Measurements from ENCODE around the gene MIEF1. TPM values are rescaled to one million over a fixed set of nuclear protein-coding genes. Genes with fewer than 3 reads are reported as not detected.

MIEF1 gene
- total RNA-seq, 2 donors from 2014 or later = 16.9 to 22.7 TPM

DNA sequence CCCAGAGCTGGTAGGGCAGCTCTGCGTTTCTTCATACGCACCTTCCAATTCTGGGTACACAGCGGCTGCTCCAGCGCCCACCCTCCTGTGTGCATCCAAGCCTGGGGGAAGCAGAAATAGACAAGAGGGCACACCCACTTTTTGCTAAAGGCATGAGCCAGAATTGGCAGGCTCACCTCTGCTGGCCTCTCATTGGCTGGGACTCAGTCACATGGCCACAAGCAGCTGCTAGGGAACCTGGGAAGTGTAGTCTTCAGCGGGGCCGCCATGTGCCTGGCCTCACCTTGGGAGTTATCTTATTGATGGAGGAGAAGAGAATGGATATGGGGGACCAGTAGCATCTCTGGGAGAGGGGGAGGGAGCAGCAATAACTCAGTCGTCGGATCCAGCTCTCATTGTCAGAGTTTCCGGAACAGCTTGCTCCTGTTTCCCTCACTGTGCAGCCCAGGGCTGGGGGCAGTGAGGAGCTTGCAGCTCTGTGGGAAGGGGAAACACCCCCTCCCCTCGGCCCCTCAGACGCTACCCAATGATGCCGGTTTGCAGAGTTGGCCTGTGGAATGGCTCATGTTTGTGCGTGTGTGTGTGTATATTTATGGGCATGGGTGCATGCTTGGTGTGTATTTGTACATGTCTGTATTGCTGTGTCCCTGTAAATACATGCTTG lies 11.8 kb upstream of the MIEF1 start:
- DNase-seq (peak; percentile 51 to 62 (median 57)), ATAC-seq (peak; percentile 99)
- no peaks in the 10 kb centered on the region for H3K9me3 ChIP-seq (ENCODE audit: control insufficient read depth, low read length, poor library complexity, severe bottlenecking)
- Mint-ChIP-seq H3K27ac (no peak overlapping the region), H3K36me3 (ENCODE audit: low read depth) (no peaks in the 10 kb centered on the region), H3K27me3 (peaks cover 6% of the 10 kb centered on the region), H3K4me1 (peaks cover 14% of the 10 kb centered on the region), H3K4me3 (no peak overlapping the region)

DNA sequence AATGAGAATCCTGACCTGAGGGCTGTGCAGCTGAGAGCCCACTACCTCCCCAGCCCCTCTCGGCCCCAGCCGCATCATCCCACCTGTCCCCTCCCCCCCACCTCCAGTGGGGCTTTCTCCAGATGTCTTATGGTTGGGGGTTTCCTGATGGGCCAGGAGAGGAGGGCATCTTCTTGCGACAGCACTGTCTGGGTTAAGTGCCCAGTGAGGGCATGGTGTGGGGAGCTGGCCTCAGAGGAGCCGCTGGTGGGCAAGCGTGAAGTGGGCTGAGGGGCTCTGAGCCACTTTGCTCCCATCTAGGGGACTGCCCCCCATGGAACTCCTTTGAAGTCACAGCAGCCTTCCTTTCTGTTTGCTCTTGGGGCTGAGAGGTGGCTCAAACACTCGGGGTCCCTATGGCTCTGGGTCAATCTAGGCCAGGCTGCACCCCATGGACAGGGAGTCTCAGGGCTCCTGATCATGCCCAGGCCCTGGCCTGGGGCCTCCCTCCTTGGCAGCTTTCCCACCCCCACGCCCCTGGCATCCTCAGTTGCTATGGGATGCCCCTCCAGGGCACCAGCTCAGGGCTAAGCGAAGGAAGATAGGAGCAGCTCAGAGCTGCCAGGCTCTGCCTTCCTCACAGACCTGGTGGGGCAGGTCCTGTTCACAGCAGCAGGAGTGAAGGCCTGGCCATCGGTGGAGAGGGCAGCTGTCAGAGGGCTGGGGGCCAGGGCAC lies 11.0 kb upstream of the MIEF1 start:
- no peak for ATAC-seq
- Mint-ChIP-seq H3K36me3 (ENCODE audit: low read depth) (no peaks in the 10 kb centered on the region), H3K27me3 (peaks cover 6% of the 10 kb centered on the region), H3K4me1 (peaks cover 14% of the 10 kb centered on the region), H3K27ac (no peak overlapping the region), H3K4me3 (no peak overlapping the region)
- H3K9me3 ChIP-seq (ENCODE audit: control insufficient read depth, low read length, poor library complexity, severe bottlenecking) = no peaks in the 10 kb centered on the region
- DNase-seq = no peak

DNA sequence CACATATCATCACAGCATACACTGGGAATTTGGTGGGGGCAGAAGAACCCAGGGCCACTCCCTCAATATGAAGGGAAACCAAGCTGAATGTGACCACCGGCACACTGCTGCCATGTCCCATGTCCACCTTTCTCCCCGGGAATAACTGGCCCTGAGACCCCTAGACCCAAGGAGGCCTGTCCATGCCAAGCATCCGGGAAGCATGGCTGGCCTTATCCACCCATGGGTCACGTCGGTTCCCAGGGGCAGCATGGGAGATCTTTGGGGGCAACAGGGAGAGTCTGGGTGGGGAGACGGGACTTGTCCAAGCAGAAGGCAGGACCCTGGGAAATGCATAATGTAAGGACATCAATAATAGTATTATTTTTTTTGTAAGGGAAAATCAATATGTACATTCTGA lies 10.4 kb upstream of the MIEF1 start:
- peaks cover 6% of the 10 kb centered on the region for H3K27me3 Mint-ChIP-seq
- DNase-seq (no peak), ATAC-seq (no peak)
- no peaks in the 10 kb centered on the region for H3K36me3 Mint-ChIP-seq (ENCODE audit: low read depth)
- H3K27ac Mint-ChIP-seq = no peak overlapping the region
- H3K9me3 ChIP-seq (ENCODE audit: control insufficient read depth, low read length, poor library complexity, severe bottlenecking) = no peaks in the 10 kb centered on the region
- H3K4me3 Mint-ChIP-seq = no peak overlapping the region
- H3K4me1 Mint-ChIP-seq = peaks cover 14% of the 10 kb centered on the region

DNA sequence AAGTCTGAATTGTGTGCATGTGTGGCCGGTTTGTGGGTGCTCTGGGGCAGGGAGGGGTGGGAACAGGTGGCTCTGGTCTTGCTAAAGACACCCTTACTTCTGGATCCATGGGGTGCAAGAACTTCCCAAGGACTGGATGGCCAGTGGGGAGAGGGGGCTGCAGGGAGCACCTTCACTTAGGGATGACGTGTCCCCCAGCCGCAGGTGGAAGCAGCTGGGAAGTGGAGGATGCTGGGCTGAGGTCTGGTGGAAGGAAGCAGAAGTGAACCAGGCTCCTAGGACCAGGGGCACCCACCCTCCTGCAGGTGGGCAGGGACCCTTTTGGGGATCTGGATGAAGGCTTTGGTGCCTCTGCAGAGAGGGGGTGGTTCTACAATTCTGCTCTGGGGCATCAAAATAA lies 9.9 kb upstream of the MIEF1 start:
- ATAC-seq (no peak), DNase-seq (no peak)
- H3K4me1 Mint-ChIP-seq = peaks cover 14% of the 10 kb centered on the region
- H3K4me3 Mint-ChIP-seq = no peak overlapping the region
- no peaks in the 10 kb centered on the region for H3K9me3 ChIP-seq (ENCODE audit: control insufficient read depth, low read length, poor library complexity, severe bottlenecking)
- no peak overlapping the region for H3K27ac Mint-ChIP-seq
- H3K27me3 Mint-ChIP-seq = peaks cover 6% of the 10 kb centered on the region
- no peaks in the 10 kb centered on the region for H3K36me3 Mint-ChIP-seq (ENCODE audit: low read depth)

DNA sequence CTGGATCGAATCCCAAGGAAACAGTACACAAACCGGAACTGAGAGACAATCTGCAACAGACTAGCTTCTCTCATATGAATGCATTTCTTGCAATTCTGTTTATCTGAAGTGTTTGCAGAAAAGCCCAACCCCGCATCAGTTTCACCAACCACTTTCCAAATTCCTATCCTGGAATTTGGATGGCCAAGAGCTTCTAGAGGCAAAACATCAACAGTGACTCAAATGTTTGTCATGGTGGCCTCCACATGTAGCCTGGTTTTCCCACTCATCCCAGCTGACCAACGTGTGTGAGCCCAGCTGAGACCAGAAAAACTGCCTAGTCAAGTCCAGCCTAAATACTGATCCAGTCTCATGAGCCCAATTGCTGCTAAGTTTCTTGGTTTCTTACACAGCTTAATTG lies 8.3 kb upstream of the MIEF1 start:
- Mint-ChIP-seq H3K36me3 (ENCODE audit: low read depth) (no peaks in the 10 kb centered on the region), H3K27me3 (peaks cover 6% of the 10 kb centered on the region), H3K27ac (no peak overlapping the region), H3K4me1 (peaks cover 14% of the 10 kb centered on the region), H3K4me3 (no peak overlapping the region)
- H3K9me3 ChIP-seq (ENCODE audit: control insufficient read depth, low read length, poor library complexity, severe bottlenecking) = no peaks in the 10 kb centered on the region
- DNase-seq (no peak), ATAC-seq (no peak)

DNA sequence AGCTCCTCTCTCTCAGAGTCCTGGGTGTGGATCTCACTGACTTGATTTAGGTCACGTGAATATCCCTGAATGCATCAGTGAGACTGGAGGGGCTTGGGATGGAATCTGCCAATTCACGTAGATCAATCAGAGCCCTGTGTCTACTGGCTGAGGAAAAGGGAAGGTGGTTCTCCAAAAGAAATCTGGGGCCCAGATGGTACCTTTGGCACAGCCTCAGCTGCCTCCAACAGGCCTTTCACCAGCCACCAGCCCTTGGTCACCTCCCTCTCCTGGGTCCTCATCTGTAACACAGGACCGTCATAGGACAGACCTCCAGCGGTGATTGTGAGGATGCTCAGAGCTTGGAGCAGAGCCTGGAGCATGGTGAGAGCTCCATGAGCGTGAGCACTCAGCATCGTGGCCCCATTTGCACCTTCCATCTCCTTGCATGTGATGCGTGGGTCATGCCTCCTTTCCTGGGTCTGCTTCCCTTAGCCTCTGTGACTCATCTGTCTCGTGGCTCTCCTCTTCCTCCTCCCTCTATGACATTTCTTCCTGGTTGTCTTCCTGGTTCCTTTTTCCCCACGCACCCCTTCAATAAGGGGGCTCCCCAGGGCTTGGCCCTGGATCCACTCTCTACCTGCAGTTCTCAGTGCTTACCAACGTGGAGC lies 7.5 kb upstream of the MIEF1 start:
- Mint-ChIP-seq H3K4me1 (peaks cover 14% of the 10 kb centered on the region), H3K27ac (peak overlapping the region; percentile 51), H3K4me3 (peak overlapping the region; percentile 12), H3K36me3 (ENCODE audit: low read depth) (no peaks in the 10 kb centered on the region), H3K27me3 (peaks cover 6% of the 10 kb centered on the region)
- H3K9me3 ChIP-seq (ENCODE audit: control insufficient read depth, low read length, poor library complexity, severe bottlenecking) = no peaks in the 10 kb centered on the region
- no peak for DNase-seq
- ATAC-seq = no peak

DNA sequence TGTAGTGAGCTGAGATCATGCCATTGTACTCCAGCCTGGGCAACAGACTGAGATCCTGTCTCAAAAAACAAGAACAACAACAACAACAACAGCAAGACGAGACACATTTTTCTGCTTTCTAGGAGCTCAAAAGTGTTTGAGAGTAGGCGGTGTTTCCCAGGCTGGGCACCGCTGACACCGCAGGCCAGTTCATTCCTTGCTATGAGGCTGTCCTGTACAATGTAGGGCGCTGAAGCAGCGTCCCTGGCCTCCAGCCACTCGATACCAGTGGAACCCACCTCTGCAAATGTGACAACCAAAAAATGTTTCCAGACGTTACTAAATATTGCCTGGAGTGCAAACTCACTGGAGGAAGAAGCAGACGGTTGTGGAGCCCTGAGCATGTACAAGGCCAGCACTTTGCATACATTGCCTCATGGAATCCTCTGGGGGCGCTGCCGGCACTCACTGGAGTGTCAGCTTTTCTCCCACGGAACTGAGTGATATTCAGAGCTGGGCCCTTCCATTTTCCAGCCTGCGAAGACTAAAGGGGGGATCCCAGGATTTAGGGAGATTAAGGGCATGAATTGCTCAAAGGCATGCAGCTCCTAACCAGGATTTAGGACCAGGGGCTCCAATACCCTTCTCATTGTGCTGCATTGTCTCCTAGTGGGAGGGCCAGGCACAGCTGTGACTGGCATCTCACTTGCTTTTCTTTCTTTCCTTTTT lies 5.8 kb upstream of the MIEF1 start:
- H3K9me3 ChIP-seq (ENCODE audit: control insufficient read depth, low read length, poor library complexity, severe bottlenecking) = no peaks in the 10 kb centered on the region
- H3K27me3 Mint-ChIP-seq = peaks cover 6% of the 10 kb centered on the region
- DNase-seq (peak in 1 of 3 donors; percentile 38), ATAC-seq (peak; percentile 77)
- no peak overlapping the region for H3K4me3 Mint-ChIP-seq
- no peak overlapping the region for H3K27ac Mint-ChIP-seq
- peaks cover 10% of the 10 kb centered on the region for H3K4me1 Mint-ChIP-seq
- H3K36me3 Mint-ChIP-seq (ENCODE audit: low read depth) = no peaks in the 10 kb centered on the region

DNA sequence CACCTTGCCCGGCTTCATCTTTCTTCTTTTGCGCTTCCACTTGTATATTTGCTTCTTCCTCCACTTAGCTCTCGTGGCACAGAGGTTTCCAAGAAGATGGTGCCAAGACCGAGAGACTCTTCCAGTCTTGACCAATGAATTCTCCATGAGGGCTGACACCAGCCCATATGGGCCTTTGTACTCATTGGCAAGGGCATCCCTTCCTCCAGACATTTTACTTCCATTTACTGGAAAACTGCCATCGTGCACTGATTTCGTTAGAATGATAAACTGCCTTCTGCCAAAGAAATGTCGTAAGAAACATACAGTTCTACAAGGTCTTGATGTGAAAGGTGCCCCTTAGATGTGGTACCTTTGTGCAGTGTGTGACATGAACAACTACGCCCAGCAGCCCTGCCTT lies 4.7 kb upstream of the MIEF1 start:
- DNase-seq (no peak), ATAC-seq (no peak)
- Mint-ChIP-seq H3K27me3 (peaks cover 6% of the 10 kb centered on the region), H3K27ac (no peak overlapping the region), H3K36me3 (ENCODE audit: low read depth) (peaks cover 2% of the 10 kb centered on the region), H3K4me3 (no peak overlapping the region), H3K4me1 (peaks cover 18% of the 10 kb centered on the region)
- no peaks in the 10 kb centered on the region for H3K9me3 ChIP-seq (ENCODE audit: control insufficient read depth, low read length, poor library complexity, severe bottlenecking)

DNA sequence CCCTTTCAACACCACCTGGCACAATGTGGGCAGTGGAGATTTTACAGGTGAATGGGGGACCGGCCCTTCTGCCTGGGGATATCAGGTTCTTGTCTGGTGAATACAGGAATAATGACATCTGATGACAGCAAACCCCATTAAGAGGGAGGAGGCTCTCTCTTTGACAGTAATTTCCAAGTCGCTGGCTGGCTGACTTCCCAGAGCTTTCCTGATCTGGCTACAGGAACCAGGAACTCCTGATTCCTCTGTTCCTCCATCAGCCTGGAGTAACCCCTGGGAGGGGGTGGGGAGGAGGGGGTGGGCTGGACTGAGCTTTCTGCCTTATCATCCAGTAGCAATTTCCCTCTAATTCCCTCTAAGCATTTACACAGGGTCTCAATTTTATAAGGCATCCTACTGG lies 3.7 kb upstream of the MIEF1 start:
- H3K4me1 Mint-ChIP-seq = peaks cover 16% of the 10 kb centered on the region
- no peaks in the 10 kb centered on the region for H3K9me3 ChIP-seq (ENCODE audit: control insufficient read depth, low read length, poor library complexity, severe bottlenecking)
- no peak for DNase-seq
- peaks cover 2% of the 10 kb centered on the region for H3K36me3 Mint-ChIP-seq (ENCODE audit: low read depth)
- H3K27ac Mint-ChIP-seq = peak overlapping the region; percentile 67
- peaks cover 1% of the 10 kb centered on the region for H3K27me3 Mint-ChIP-seq
- ATAC-seq = no peak
- H3K4me3 Mint-ChIP-seq = no peak overlapping the region

DNA sequence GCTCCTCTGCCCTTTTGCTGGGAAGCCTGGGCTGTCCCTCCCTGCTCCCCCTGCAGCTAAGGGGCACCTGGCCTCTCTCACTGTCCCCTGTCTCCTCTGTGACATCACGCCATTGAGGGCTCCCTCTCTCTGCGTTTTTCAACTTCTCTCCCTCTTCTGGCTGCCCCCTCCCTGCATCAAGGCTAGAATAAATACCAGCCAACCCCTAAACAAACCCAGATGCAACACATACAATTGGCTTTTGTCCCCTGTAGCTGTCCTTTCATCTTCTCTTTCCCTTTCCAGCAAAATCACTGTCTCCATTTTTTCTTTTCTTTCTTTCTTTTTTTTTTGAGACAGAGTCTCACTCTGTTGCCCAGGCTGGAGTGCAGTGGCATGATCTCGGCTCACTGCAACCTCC lies 3.3 kb upstream of the MIEF1 start:
- H3K4me1 Mint-ChIP-seq = peaks cover 19% of the 10 kb centered on the region
- H3K4me3 Mint-ChIP-seq = no peak overlapping the region
- DNase-seq = no peak
- no peaks in the 10 kb centered on the region for H3K27me3 Mint-ChIP-seq
- H3K36me3 Mint-ChIP-seq (ENCODE audit: low read depth) = peaks cover 2% of the 10 kb centered on the region
- H3K27ac Mint-ChIP-seq = peak overlapping the region; percentile 67
- ATAC-seq = no peak
- no peaks in the 10 kb centered on the region for H3K9me3 ChIP-seq (ENCODE audit: control insufficient read depth, low read length, poor library complexity, severe bottlenecking)

DNA sequence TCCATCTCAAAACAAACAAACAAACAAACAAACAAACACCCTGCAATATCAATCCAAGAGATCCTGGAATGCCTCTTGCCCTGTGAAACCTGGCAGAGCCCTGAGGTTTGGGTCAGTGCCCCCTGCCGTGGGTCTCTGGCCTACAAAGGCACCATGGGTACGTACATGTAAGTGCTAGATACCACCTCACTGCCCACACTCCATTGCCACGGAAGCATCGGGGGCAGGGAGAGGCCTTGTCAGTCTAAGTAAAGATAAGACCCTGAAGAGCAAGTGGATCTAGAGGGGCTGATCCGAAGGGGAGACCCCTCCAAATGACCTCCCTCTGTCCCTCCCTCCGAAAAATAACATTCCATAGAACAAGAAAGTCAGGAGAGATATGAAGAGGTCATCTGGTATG lies 2.0 kb upstream of the MIEF1 start:
- Mint-ChIP-seq H3K36me3 (ENCODE audit: low read depth) (peaks cover 2% of the 10 kb centered on the region), H3K4me1 (peaks cover 24% of the 10 kb centered on the region), H3K4me3 (no peak overlapping the region), H3K27me3 (no peaks in the 10 kb centered on the region), H3K27ac (no peak overlapping the region)
- H3K9me3 ChIP-seq (ENCODE audit: control insufficient read depth, low read length, poor library complexity, severe bottlenecking) = no peaks in the 10 kb centered on the region
- no peak for ATAC-seq
- DNase-seq = no peak

DNA sequence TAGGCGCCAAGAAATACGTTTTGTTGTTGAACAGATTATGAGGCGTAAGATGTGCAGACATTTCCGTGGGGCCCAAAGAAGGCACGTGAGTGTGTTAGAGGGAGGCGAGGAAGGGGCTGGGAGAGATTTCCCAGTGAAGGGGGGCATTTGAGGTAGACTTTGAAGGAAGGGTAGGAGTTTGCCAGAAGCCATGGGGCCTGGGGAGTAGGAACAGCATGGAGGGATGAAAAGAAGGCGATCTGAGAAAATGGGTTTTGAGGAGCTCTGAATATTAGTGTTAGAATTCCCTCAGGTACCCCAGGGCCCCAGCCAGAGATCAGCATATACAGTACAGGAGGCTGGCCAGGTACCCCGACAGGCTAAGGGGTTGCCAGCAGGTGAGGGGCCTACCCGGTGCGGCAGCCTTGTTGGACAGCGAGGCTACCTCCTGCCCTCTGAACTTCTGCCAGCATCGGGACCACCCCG lies 414 bp upstream of the MIEF1 start:
- H3K9me3 ChIP-seq (ENCODE audit: control insufficient read depth, low read length, poor library complexity, severe bottlenecking) = no peaks in the 10 kb centered on the region
- H3K4me3 Mint-ChIP-seq = peak overlapping the region; percentile 97
- no peak for ATAC-seq
- peaks cover 34% of the 10 kb centered on the region for H3K4me1 Mint-ChIP-seq
- peaks cover 7% of the 10 kb centered on the region for H3K36me3 Mint-ChIP-seq (ENCODE audit: low read depth)
- H3K27me3 Mint-ChIP-seq = no peaks in the 10 kb centered on the region
- H3K27ac Mint-ChIP-seq = peak overlapping the region; percentile 94
- no peak for DNase-seq

DNA sequence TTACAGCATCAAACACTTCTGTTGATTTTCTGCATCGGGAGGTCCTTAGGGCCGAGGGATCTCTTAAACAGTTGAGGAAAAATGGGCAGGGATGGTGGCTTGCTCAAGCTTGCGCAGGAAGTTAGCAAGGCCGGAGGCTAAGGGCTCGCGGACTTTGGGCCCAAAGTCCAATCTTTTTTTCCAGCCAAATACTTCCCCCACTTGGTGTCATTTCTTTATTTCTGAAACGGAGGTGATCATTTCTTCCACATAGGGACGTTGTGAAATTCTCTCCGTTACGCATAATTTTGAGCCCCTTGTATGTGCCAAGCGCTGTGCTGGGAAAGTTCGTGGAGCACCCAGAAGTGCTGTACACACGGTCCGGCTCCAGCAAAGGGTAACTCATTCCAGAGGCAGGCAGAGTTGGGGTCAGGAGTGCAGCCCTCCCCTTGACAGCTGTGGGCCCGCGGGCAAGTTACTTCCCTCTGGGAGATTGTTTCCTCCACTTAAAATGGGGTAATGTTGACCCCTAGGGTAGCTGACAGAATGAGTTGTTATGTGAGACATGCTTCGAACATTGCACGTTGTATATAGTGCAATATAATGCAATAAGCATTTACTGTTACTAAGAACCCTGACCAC lies 809 bp downstream of the MIEF1 start:
- Mint-ChIP-seq H3K27ac (peak overlapping the region; percentile 94), H3K27me3 (no peaks in the 10 kb centered on the region), H3K4me1 (peaks cover 36% of the 10 kb centered on the region), H3K36me3 (ENCODE audit: low read depth) (peaks cover 8% of the 10 kb centered on the region), H3K4me3 (peak overlapping the region; percentile 97)
- ATAC-seq (no peak), DNase-seq (no peak)
- no peaks in the 10 kb centered on the region for H3K9me3 ChIP-seq (ENCODE audit: control insufficient read depth, low read length, poor library complexity, severe bottlenecking)

Measured in T-helper 17 cell (primary cell).